OCI-LY7 (cell line): Measurements from ENCODE around the gene GLI3. TPM values are rescaled to one million over a fixed set of nuclear protein-coding genes. Genes with fewer than 3 reads are reported as not detected.

ENCODE experiments used
- BruUV-seq: library from RNA; stranded (reverse); fragments of 400-500 nt; replicated peaks from 2 replicates; lab custom pipeline; 2021; lab: Mats Ljungman, UMichigan
- CTCF ChIA-PET: fragments of 300-600 bp; sonication (Branson Sonifier 250); formaldehyde crosslinking; loops from one replicate; lab custom pipeline; 2022; ENCODE audit warnings: antibody characterized with exemption; ENCODE audit not compliant: unreplicated experiment; lab: Charles Lee
- POLR2A ChIA-PET: fragments of 300-600 bp; sonication (Branson Sonifier 250); formaldehyde crosslinking; loops from one replicate; lab custom pipeline; 2022; ENCODE audit warnings: antibody characterized with exemption; lab: Charles Lee
- DNase-seq: peaks from one replicate; pipeline ENCODE4 v3.0.0-alpha.2; 2015; ENCODE audit warnings: low spot score
- H2AFZ ChIP-seq: fragments of 200-600 bp; sonication (generic), shearing (Covaris generic); 2 replicates; pipeline ENCODE4 v1.6.1; 2014; ENCODE audit warnings: mild to moderate bottlenecking, antibody characterized with exemption, low read length, moderate library complexity
- H3K27ac ChIP-seq: fragments of 200-600 bp; sonication (generic); 2 replicates; pipeline ENCODE4 v1.5.1; 2014; ENCODE audit warnings: mixed run types, low read depth, mild to moderate bottlenecking, moderate library complexity, low read length, inconsistent platforms; ENCODE audit not compliant: poor library complexity, severe bottlenecking
- H3K36me3 ChIP-seq: fragments of 200-600 bp; sonication (generic); 2 replicates; pipeline ENCODE4 v1.6.1; 2014; ENCODE audit warnings: mild to moderate bottlenecking, antibody characterized with exemption, low read length, moderate library complexity, mixed read lengths; ENCODE audit not compliant: insufficient read depth
- H3K4me1 ChIP-seq: fragments of 200-600 bp; sonication (generic); 2 replicates; pipeline ENCODE4 v1.5.1; 2014; ENCODE audit warnings: mild to moderate bottlenecking, low read length; ENCODE audit not compliant: insufficient read depth, poor library complexity, severe bottlenecking
- H3K4me2 ChIP-seq: fragments of 200-600 bp; sonication (generic); 2 replicates; pipeline ENCODE4 v1.6.1; 2014; ENCODE audit warnings: mild to moderate bottlenecking, low read length
- H3K4me3 ChIP-seq: fragments of 200-600 bp; sonication (generic); 2 replicates; pipeline ENCODE4 v1.5.1; 2014; ENCODE audit warnings: mild to moderate bottlenecking, low read depth, low read length; ENCODE audit not compliant: poor library complexity, severe bottlenecking
- H3K79me2 ChIP-seq: fragments of 200-600 bp; sonication (generic); 2 replicates; pipeline ENCODE4 v1.6.1; 2016; ENCODE audit warnings: low read depth, mild to moderate bottlenecking, low read length, moderate library complexity, mixed read lengths; ENCODE audit not compliant: insufficient read depth
- H3K9me2 ChIP-seq: fragments of 200-600 bp; sonication (generic); 2 replicates; pipeline ENCODE4 v1.6.1; 2016; ENCODE audit warnings: mild to moderate bottlenecking, low read length, mixed read lengths; ENCODE audit not compliant: insufficient read depth
- H3K9me3 ChIP-seq: fragments of 200-600 bp; sonication (generic); 2 replicates; pipeline ENCODE4 v1.6.1; 2014; ENCODE audit warnings: mild to moderate bottlenecking, mixed run types, low read length, mixed read lengths
- H4K20me1 ChIP-seq: fragments of 200-600 bp; sonication (generic); 2 replicates; pipeline ENCODE4 v1.6.1; 2014; ENCODE audit warnings: mild to moderate bottlenecking, antibody characterized with exemption, low read length, moderate library complexity, mixed read lengths; ENCODE audit not compliant: insufficient read depth
- EZH2phosphoT487 ChIP-seq: fragments of 200-600 bp; sonication (generic); IDR thresholded peaks from 2 replicates; pipeline ENCODE4 v1.6.1; 2018; ENCODE audit warnings: low read depth, borderline replicate concordance, mild to moderate bottlenecking, mixed run types, antibody characterized with exemption, low read length, moderate library complexity, mixed read lengths
- intact Hi-C: fragments of 100-400 bp; cut with micrococcal nuclease; formaldehyde crosslinking; loops from one replicate; pipeline ENCODE4 v1.10.0; 2022; ENCODE audit not compliant: unreplicated experiment
- total RNA-seq, 2 experiments: library from RNA; depleted of rRNA in 1 of 2; stranded (reverse); fragments of >200 nt in 1 of 2; shearing (Covaris generic) in 1 of 2; gene quantifications; 2 replicates each; pipeline ENCODE4 v1.2.3, GENCODE V29; 2014 to 2022
- TF ChIP-seq, protein P1 (sequence below): fragments of 200-600 bp; sonication (generic); conservative IDR thresholded peaks from 2 replicates; pipeline ENCODE4 v1.5.1; 2014; ENCODE audit warnings: mild to moderate bottlenecking, antibody characterized with exemption, low read length, moderate library complexity, mixed read lengths

GLI3 gene
- total RNA-seq, 2 experiments from 2014 or later = not detected

DNA sequence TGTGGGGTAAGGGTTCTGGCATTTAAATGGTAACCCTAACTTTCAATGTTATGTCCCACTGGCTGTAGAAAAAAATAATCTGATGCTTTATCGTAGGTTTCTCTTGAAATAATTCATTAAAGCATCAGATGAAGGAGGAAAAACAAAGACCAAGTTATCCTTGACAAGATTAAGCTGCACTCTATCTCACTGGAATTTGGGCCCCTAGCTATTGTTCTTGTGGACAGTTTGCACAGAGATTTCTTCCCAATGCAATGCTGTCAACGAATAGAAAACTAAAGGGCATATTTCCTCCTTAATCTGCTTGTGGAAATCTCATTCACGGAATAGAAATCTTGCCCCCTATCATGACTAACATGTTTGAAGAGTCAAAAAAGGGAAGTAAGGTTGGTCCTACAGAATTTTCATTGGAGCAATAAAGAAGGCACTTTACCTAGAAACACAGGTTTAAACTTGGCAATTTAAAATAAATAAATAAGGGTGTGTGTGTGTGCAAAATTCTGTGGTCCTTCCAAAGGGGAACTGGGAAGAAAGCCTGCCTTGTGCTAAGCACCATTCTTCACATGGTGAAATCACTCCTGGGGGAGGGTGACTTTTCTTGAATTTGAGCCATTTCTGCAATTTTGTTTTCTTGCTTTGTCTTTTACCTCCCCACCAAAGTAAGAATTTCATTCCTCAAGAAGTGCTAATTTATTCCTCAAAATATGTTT, 242.8 kb downstream of the GLI3 start:
- Histone ChIP-seq H3K9me2 (no peaks in the 10 kb centered on the region), H2AFZ (no peak overlapping the region), H3K4me2 (no peak overlapping the region), H3K9me3 (no peaks in the 10 kb centered on the region), H3K4me1 (peaks cover 36% of the 10 kb centered on the region), H3K4me3 (no peak overlapping the region), H3K79me2 (no peaks in the 10 kb centered on the region), H3K36me3 (no peaks in the 10 kb centered on the region), H4K20me1 (no peaks in the 10 kb centered on the region), H3K27ac (no peak overlapping the region)
- ChIA-PET POLR2A (no interaction called here), CTCF (no interaction called here)
- no TSS peak for BruUV-seq
- intact Hi-C loops = no loop called here
- no peak for TF ChIP-seq EZH2phosphoT487
- TF ChIP-seq, protein P1, sequence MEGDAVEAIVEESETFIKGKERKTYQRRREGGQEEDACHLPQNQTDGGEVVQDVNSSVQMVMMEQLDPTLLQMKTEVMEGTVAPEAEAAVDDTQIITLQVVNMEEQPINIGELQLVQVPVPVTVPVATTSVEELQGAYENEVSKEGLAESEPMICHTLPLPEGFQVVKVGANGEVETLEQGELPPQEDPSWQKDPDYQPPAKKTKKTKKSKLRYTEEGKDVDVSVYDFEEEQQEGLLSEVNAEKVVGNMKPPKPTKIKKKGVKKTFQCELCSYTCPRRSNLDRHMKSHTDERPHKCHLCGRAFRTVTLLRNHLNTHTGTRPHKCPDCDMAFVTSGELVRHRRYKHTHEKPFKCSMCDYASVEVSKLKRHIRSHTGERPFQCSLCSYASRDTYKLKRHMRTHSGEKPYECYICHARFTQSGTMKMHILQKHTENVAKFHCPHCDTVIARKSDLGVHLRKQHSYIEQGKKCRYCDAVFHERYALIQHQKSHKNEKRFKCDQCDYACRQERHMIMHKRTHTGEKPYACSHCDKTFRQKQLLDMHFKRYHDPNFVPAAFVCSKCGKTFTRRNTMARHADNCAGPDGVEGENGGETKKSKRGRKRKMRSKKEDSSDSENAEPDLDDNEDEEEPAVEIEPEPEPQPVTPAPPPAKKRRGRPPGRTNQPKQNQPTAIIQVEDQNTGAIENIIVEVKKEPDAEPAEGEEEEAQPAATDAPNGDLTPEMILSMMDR = no peak
- no peak for DNase-seq

DNA sequence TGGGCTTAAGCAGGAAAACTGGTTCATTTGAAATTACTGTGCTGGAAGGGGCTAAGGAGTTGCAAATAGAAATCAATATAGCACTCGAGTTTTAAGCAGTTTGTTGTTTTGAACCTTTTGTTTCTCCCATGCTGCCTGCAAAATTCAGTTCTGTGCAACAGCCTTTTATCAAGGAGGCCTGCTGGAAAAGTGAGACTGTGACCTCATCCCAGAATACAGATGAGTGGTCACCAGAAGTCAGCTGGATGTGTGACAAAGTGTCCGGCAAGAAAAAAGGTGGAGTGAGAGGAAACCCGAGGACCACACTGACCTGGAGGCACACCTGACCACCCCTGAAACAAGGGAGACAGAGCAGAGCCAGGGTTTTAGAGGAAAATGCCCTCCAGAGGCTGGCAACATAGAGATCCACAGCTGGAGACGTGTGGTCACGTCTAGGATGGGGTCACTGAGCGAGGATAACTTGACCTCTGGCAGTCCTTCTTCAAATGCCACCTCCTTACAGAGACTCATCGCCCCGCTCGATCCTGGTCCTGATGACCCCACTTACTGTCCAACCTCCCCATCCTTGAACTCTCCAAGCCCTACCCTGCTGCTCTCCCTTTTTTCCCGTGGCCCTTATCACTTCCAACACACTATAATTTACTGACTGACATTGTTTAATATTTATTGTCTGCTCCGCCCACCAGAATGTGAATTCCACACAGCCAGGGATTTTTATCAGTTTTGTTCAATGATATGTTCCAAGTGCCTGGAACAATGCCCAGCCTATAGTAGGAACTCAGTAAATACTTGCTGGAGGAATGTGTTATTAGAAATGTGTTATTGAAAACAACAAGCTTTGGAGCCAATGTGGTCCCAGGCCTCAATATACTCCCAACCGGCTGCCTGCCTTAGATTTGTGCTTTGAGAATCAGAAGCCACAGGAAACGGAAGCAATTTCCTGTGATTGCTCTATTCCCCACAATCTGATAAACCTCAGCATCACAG, 243.8 kb downstream of the GLI3 start:
- no peak overlapping the region for H3K4me2 ChIP-seq
- no peaks in the 10 kb centered on the region for H3K9me2 ChIP-seq
- CTCF ChIA-PET = no interaction called here
- H2AFZ ChIP-seq = no peak overlapping the region
- no peak overlapping the region for H3K4me3 ChIP-seq
- H3K9me3 ChIP-seq = no peaks in the 10 kb centered on the region
- no peaks in the 10 kb centered on the region for H3K79me2 ChIP-seq
- TF ChIP-seq, protein P1 = no peak
- no peak for TF ChIP-seq EZH2phosphoT487
- POLR2A ChIA-PET = no interaction called here
- no peaks in the 10 kb centered on the region for H4K20me1 ChIP-seq
- no peak for DNase-seq
- BruUV-seq = no TSS peak
- peaks cover 26% of the 10 kb centered on the region for H3K4me1 ChIP-seq
- H3K27ac ChIP-seq = no peak overlapping the region
- intact Hi-C loops = no loop called here
- H3K36me3 ChIP-seq = no peaks in the 10 kb centered on the region
